ENCODE results near the gene CACNA2D3. TPM values are rescaled to one million over a fixed set of nuclear protein-coding genes. Genes with fewer than 3 reads are reported as not detected.

The CACNA2D3 gene
- total RNA-seq, 2 donors from 2014 or later = 1.1 to 5.9 TPM

DNA sequence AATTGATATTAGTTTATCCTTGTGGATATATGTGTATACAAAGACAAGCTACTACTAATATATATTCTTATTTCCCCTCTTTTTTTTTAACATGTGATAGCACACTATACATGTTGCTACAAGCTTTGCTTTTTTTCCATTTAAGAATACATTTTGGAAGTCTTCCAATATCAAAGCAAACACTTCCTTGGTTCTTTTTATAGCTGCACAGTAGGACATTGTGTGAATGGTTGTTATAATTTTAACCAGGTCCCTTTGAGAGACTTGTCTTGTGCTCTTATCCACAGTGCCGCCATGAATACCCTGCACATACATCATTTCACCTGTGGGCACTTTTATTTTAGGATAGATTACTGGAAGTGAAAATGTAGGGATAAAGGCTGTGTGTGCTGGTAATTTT lies 88.7 kb downstream of the CACNA2D3 start:
- intact Hi-C loops (cut with DNase I) = loop anchor here (10.0 kb wide), 1 partner anchor 144 kb away; no protein-coding TSS in a partner anchor
- WGBS = 14% methylated on average over 1 of the region's 1 CpG
- Histone ChIP-seq H3K4me1 (replicated peaks) (no peaks in the 10 kb centered on the region), H3K36me3 (no peaks in the 10 kb centered on the region), H3K4me3 (no peak overlapping the region), H3K27ac (no peak overlapping the region), H3K9me3 (no peaks in the 10 kb centered on the region), H3K27me3 (replicated peaks; ENCODE audit: insufficient read depth) (no peaks in the 10 kb centered on the region)
- DNase-seq (ENCODE audit: low spot score) = no peak
- TF ChIP-seq, protein P1, sequence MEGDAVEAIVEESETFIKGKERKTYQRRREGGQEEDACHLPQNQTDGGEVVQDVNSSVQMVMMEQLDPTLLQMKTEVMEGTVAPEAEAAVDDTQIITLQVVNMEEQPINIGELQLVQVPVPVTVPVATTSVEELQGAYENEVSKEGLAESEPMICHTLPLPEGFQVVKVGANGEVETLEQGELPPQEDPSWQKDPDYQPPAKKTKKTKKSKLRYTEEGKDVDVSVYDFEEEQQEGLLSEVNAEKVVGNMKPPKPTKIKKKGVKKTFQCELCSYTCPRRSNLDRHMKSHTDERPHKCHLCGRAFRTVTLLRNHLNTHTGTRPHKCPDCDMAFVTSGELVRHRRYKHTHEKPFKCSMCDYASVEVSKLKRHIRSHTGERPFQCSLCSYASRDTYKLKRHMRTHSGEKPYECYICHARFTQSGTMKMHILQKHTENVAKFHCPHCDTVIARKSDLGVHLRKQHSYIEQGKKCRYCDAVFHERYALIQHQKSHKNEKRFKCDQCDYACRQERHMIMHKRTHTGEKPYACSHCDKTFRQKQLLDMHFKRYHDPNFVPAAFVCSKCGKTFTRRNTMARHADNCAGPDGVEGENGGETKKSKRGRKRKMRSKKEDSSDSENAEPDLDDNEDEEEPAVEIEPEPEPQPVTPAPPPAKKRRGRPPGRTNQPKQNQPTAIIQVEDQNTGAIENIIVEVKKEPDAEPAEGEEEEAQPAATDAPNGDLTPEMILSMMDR (IDR thresholded peaks at IDR 0.05) = no peak
- peak; percentile 37 for TF ChIP-seq POLR2AphosphoS5 (IDR thresholded peaks at IDR 0.05)
- no peak for TF ChIP-seq POLR2A (IDR thresholded peaks at IDR 0.05)

GRCh38 chr3:54212723-54213122 lies 90.4 kb downstream of the CACNA2D3 start:
- Histone ChIP-seq H3K4me3 (no peak overlapping the region), H3K27ac (no peak overlapping the region), H3K9me3 (no peaks in the 10 kb centered on the region), H3K27me3 (replicated peaks; ENCODE audit: insufficient read depth) (no peaks in the 10 kb centered on the region), H3K4me1 (replicated peaks) (no peaks in the 10 kb centered on the region), H3K36me3 (no peaks in the 10 kb centered on the region)
- TF ChIP-seq POLR2A (IDR thresholded peaks at IDR 0.05) (no peak), POLR2AphosphoS5 (IDR thresholded peaks at IDR 0.05) (no peak)
- TF ChIP-seq, protein P1 (IDR thresholded peaks at IDR 0.05) = no peak
- 94% methylated on average over 1 of the region's 1 CpG for WGBS
- no peak for DNase-seq (ENCODE audit: low spot score)
- intact Hi-C loops (cut with DNase I) = loop anchor here (10.0 kb wide), 1 partner anchor 142 kb away; no protein-coding TSS in a partner anchor

- TF ChIP-seq, protein P1 (IDR thresholded peaks at IDR 0.05) = no peak
- WGBS = 52% methylated on average over 2 of the region's 2 CpGs
- Histone ChIP-seq H3K4me1 (replicated peaks) (no peaks in the 10 kb centered on the region), H3K4me3 (no peak overlapping the region), H3K9me3 (no peaks in the 10 kb centered on the region), H3K36me3 (no peaks in the 10 kb centered on the region), H3K27me3 (replicated peaks; ENCODE audit: insufficient read depth) (no peaks in the 10 kb centered on the region), H3K27ac (no peak overlapping the region)
- intact Hi-C loops (cut with DNase I) = loop anchor here (10.0 kb wide), 1 partner anchor 141 kb away; no protein-coding TSS in a partner anchor
- DNase-seq (ENCODE audit: low spot score) = no peak
Observed at GRCh38 chr3:54213907-54214306, 91.6 kb downstream of the CACNA2D3 start.

DNA sequence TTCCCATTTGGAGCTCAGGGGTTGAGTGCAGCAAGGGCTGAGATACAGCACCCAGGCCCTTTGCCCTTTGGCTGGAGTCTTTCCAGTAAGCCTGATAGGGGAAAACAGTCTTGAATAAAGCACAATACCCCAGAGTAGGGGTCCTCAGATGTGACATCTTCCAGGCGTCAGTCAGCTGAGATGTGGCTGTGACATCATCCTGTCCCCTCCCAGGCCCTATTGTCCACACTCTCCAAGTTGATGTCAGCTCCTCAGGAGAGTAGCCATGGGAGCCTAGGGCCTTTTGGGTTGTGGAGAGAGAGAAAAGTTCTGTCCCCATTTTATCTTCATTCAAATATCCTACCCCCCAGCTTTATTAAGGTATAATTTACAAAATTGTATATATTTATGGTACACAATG lies 92.5 kb downstream of the CACNA2D3 start:
- H3K36me3 ChIP-seq = no peaks in the 10 kb centered on the region
- intact Hi-C loops (cut with DNase I) = loop anchor here (10.0 kb wide), 1 partner anchor 140 kb away; no protein-coding TSS in a partner anchor
- H3K27me3 ChIP-seq (replicated peaks; ENCODE audit: insufficient read depth) = no peaks in the 10 kb centered on the region
- H3K27ac ChIP-seq = no peak overlapping the region
- H3K9me3 ChIP-seq = no peaks in the 10 kb centered on the region
- no peak for TF ChIP-seq POLR2AphosphoS5 (IDR thresholded peaks at IDR 0.05)
- TF ChIP-seq, protein P1 (IDR thresholded peaks at IDR 0.05) = no peak
- no peak for TF ChIP-seq POLR2A (IDR thresholded peaks at IDR 0.05)
- H3K4me3 ChIP-seq = no peak overlapping the region
- H3K4me1 ChIP-seq (replicated peaks) = no peaks in the 10 kb centered on the region
- WGBS = 100% methylated on average over 1 of the region's 1 CpG
- DNase-seq (ENCODE audit: low spot score) = no peak

GRCh38 chr3:54215521-54215920 lies 93.2 kb downstream of the CACNA2D3 start:
- 59% methylated on average over 5 of the region's 5 CpGs for WGBS
- H3K9me3 ChIP-seq = no peaks in the 10 kb centered on the region
- DNase-seq (ENCODE audit: low spot score) = no peak
- H3K27ac ChIP-seq = no peak overlapping the region
- no peaks in the 10 kb centered on the region for H3K27me3 ChIP-seq (replicated peaks; ENCODE audit: insufficient read depth)
- no peak overlapping the region for H3K4me3 ChIP-seq
- H3K4me1 ChIP-seq (replicated peaks) = no peaks in the 10 kb centered on the region
- H3K36me3 ChIP-seq = no peaks in the 10 kb centered on the region
- intact Hi-C loops (cut with DNase I) = loop anchor here (10.0 kb wide), 1 partner anchor 139 kb away; no protein-coding TSS in a partner anchor
- TF ChIP-seq, protein P1 (IDR thresholded peaks at IDR 0.05) = no peak
- TF ChIP-seq POLR2AphosphoS5 (IDR thresholded peaks at IDR 0.05) (no peak), POLR2A (IDR thresholded peaks at IDR 0.05) (no peak)
